ENCODE results near the gene CNNM4.

CNNM4 gene

GRCh38 chr2:96758987-96759386 lies 1.7 kb upstream of the CNNM4 start:
- DNase-seq (ENCODE audit: low read depth in 2 of 2, low spot score in 1 of 2), result no peak

GRCh38 chr2:96759548-96759947 lies 1.2 kb upstream of the CNNM4 start:
- DNase-seq (ENCODE audit: low read depth in 2 of 2, low spot score in 1 of 2), result no peak

GRCh38 chr2:96760986-96761832 lies 507 bp downstream of the CNNM4 start:
- peak in 1 of 2 donors; percentile 38 for DNase-seq (ENCODE audit: low read depth in 2 of 2, low spot score in 1 of 2)

- no peak for DNase-seq (ENCODE audit: low read depth in 2 of 2, low spot score in 1 of 2)
Observed at GRCh38 chr2:96762529-96763311, 2.0 kb downstream of the CNNM4 start.

GRCh38 chr2:96763511-96764252 lies 3.0 kb downstream of the CNNM4 start:
- DNase-seq (ENCODE audit: low read depth in 2 of 2, low spot score in 1 of 2), result no peak

- no peak for DNase-seq (ENCODE audit: low read depth in 2 of 2, low spot score in 1 of 2)
Observed at GRCh38 chr2:96764253-96764637, 3.5 kb downstream of the CNNM4 start.

- DNase-seq (ENCODE audit: low read depth in 2 of 2, low spot score in 1 of 2), result no peak
Observed at GRCh38 chr2:96767135-96767871, 6.6 kb downstream of the CNNM4 start.

- no peak for DNase-seq (ENCODE audit: low read depth in 2 of 2, low spot score in 1 of 2)
Observed at GRCh38 chr2:96768083-96768561, 7.4 kb downstream of the CNNM4 start.

GRCh38 chr2:96769814-96770213 lies 9.1 kb downstream of the CNNM4 start:
- DNase-seq (ENCODE audit: low read depth in 2 of 2, low spot score in 1 of 2), result no peak

GRCh38 chr2:96770442-96771202 lies 9.9 kb downstream of the CNNM4 start:
- DNase-seq (ENCODE audit: low read depth in 2 of 2, low spot score in 1 of 2), result no peak

GRCh38 chr2:96771796-96772618 lies 11.3 kb downstream of the CNNM4 start:
- DNase-seq (ENCODE audit: low read depth in 2 of 2, low spot score in 1 of 2), result no peak

GRCh38 chr2:96772903-96773671 lies 12.4 kb downstream of the CNNM4 start:
- no peak for DNase-seq (ENCODE audit: low read depth in 2 of 2, low spot score in 1 of 2)

- no peak for DNase-seq (ENCODE audit: low read depth in 2 of 2, low spot score in 1 of 2)
Observed at GRCh38 chr2:96773922-96774321, 13.2 kb downstream of the CNNM4 start.

- DNase-seq (ENCODE audit: low read depth in 2 of 2, low spot score in 1 of 2), result no peak
Observed at GRCh38 chr2:96775160-96775559, 14.5 kb downstream of the CNNM4 start.

GRCh38 chr2:96783388-96783787 lies 22.7 kb downstream of the CNNM4 start:
- DNase-seq (ENCODE audit: low read depth in 2 of 2, low spot score in 1 of 2), result no peak

- DNase-seq (ENCODE audit: low read depth in 2 of 2, low spot score in 1 of 2), result no peak
Observed at GRCh38 chr2:96787411-96787810, 26.7 kb downstream of the CNNM4 start.

- DNase-seq (ENCODE audit: low read depth in 2 of 2, low spot score in 1 of 2), result no peak
Observed at GRCh38 chr2:96788442-96789244, 27.9 kb downstream of the CNNM4 start.

GRCh38 chr2:96789245-96789617 lies 28.5 kb downstream of the CNNM4 start:
- DNase-seq (ENCODE audit: low read depth in 2 of 2, low spot score in 1 of 2), result no peak
